ENCODE data around the gene TSPAN33.
"Not testable (repeated sequence)": the region's sequence is repeated elsewhere in the genome, so short reads cannot be mapped to it uniquely, and the experiment has no call there.

TSPAN33 gene

DNA sequence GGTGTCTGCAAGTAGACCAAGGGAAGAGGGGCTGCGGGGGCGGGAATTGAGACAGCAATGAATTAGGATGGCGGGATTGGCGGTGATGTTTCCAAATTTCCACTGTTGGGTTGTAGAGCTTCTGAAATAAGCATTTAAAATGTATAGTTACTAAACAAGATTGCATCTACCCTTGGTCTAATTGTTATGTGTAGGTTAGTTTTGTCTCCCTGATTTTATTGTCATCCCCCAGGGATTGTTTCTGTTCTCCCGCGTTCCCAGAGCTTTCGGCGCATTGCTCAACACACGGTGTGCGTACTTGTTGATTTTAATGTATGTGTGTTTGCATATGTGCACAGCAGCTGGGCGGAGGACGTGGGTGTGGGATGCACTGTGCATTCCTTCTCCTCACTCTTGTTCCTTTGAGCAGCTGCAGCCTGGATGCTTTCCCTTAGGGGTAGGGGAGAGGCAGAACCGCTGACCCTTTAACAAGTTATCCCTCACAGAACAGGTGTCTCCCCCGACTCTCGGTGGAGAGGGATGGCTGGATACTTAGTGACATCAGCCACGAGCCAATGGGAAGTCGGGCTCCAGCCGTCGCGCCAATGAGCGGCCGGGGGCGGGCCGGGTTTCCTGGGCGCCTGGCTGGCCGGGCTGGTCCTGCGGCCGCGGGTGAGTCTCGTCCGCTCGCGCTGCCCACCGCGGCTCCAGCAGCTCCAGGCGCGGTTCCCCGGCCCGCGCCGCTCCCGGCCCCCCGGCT, at the start of gene TSPAN33:
Gene TSPAN33, plus strand, starts transcription at position 613 of the 739 bp plus-strand sequence. CDS start 274 bp downstream, outside the sequence.
- peak; percentile 75 to 78 for DNase-seq

- no peak for DNase-seq
Observed at GRCh38 chr7:129095258-129095657, 49.2 kb upstream of the TSPAN33 start.

- no peak for DNase-seq
Observed at GRCh38 chr7:129098409-129099084, 46.0 kb upstream of the TSPAN33 start.

- no peak for DNase-seq
Observed at GRCh38 chr7:129100827-129101166, 43.7 kb upstream of the TSPAN33 start.

DNA sequence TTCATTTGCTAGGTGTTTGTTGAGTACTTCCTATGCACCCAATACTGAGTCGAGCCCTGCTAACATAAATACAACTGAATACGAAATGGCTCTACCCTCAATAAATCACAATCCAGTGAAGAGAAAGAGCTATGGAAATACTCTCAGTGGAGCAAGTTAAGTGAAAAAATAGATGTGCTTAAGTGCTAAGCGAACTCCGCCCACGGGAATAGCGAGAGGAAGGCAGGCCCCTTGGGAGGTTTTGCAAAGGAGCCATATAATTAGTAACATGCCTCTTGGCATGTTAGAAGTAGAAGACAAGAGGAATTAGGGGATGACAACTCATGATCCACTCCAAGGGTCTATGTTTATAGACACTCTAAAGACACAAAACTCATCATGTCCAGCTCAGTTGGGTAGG, 42.8 kb upstream of the TSPAN33 start:
- no peak for DNase-seq

- DNase-seq: no peak
Observed at GRCh38 chr7:129103561-129104324, 40.8 kb upstream of the TSPAN33 start.

DNA sequence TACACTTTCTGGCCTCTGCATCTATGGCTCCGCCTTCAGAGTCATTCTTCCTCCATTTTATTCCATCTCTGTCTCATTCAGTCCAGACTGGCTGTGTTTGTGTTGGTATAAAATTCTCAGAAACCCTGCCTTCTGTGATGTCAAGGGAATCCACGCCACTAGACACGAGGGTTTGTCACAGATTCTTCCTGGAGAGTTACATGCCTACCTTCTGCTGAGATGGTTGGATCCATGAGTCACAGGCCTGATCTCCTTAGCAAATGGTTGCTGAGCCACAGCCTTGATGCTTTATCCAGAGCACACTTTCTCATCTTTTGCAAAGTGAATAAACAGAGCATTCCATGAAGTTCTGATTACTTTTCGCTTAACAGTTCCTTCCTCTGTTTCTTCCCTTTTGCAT, 35.9 kb upstream of the TSPAN33 start:
- DNase-seq: no peak

DNA sequence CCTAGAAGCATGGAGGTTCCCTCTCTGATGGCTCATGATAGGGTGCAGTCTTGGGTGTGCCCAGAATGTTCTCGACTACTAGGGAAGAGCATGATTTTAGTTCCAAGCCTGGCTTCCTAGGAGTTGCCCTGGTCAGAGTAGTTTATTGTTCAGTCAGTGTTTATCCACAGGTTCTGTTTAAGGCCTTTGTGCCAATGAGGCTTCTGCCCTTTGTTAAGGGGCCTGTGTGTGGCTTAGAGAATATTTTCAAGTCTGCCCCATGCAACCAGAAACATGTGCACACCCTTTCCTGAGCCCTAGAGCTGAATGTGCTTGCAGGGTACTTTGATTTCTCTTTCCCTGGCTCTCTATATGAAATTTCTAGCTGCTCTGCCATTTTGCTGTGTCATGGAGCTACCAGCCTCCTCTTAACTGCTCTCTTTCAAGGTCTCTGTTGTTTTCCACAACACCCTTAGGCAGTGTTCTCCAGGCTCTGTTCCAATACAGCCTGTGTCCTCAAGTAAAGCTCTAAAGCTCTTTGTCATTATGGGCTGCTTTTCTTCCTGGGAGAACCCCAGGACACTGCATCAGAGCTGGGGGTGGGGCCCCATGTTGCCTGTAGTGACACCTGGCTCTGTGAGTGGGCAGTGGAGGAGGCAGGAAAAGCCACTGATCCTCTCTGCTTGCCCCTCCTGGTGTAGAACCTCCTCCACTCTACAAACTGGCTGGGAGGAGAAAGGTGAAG, 34.1 kb upstream of the TSPAN33 start:
- DNase-seq: no peak

DNA sequence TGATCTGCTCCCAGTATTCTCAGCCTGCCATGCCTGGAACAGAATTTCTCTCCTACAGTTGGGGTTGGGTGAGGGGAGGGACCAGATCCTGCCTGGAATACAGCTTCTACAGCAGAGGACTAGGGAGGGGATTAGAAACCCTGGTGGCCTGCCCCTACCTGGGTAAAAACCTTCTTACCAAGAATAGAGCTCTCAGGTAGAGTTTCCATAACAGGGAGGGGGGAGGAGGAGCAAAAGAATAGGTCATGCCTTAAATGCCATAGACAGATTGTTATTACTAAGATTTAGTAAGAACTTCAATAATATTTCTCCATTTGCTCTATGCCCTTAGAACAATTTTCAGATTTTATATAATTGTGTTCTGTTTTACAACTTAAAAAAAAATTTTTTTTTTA, 33.5 kb upstream of the TSPAN33 start:
- DNase-seq: no peak

DNA sequence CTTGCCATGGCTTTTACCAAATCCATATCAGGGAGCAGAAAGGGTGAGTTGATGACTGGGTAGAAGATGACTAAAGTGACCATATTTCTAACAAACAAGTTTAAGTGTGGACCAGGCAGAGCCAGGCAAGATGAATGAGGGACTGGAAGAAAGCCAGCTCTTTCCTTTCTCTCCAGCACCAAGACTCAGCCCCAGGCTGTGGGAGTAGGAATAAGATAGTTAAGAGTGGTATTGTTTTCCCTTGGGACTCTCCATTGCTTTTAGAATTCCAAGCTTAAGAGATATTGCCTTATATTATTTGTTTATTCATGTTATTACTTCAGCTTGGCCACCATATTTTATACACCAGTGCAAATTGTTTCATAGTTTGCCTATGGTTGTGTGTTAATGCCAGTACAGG, 28.8 kb upstream of the TSPAN33 start:
- no peak for DNase-seq

GRCh38 chr7:129118182-129118581, 26.3 kb upstream of the TSPAN33 start:
- no peak for DNase-seq

DNA sequence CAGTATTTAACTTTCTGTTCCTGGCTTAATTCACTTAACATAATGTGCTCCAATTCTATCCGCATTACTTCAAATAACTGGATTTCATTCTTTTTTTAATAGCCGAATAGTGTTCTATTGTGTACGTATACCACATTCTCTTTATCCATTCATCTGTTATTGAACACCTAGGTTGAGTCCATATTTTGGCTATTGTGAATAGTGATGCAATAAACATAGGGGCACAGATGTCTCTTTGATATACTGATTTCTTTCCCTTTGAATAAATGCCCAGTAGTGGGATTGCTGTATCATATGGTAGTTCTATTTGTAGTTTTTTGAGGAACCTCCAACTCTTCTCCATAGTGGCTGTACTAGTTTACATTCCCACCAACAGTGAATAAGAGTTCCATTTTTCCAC, 25.5 kb upstream of the TSPAN33 start:
- DNase-seq: no peak

DNA sequence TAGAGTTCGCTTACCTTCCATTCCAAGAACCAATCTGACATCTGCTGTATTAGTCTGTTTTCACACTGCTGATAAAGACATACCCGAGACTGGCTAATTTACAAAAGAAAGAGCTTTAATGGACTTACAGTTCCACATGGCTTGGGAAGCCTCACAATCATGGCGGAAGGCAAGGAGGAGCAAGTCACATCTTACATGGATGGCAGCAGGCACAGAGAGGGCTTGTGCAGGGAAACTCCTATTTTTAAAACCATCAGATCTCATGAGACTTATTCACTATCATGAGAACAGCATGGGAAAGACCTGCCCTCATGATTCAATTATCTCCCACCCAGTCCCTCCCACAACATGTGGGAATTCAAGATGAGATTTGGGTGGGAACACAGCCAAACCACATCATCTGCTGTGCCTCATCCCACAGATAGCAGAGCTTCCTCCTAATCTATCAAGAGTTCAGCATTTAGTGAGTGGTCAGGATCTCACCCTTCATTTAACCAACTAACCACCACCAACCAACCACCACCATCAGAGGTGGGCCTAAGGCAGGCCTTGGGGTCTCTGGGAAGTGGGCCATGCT, 22.9 kb upstream of the TSPAN33 start:
- not testable (repeated sequence) for DNase-seq

GRCh38 chr7:129122078-129122750, 22.3 kb upstream of the TSPAN33 start:
- DNase-seq: no peak

DNA sequence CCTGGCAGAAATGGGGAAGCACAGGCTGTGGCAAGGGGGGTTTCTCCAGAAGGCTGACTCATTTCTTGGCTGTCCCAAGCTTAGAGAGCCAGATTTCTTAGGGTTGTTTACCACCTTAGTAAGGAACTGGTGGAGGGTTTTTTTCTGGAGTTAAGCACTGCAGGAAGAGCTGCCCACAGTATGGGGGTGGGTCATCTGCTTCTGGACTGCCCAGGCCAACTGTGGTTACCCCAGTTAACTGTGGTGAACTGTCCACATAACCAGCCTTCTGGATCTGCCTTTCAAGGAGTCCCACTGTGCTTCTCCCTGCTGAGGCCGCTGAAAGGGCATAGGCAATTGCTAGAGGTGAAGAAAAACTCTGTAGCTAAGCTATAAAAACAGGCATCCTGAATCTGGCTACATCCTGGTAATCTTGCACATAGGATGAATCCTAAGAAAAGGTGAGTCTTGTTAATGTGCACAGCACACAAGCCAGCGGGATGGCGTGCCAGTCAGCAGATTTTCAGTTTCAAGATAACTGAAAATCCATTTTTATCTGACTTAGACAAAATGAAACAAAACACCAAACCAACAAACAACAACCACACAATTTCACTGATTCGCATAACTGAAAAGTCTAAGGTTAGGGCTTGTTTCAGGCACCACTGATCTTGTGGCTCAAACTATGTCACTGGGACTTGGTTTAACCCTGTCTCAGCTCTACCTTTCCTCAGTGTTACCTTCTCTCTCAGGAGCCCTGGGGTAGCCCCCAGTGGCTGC, 21.6 kb upstream of the TSPAN33 start:
- peak; percentile 43 to 49 for DNase-seq

DNA sequence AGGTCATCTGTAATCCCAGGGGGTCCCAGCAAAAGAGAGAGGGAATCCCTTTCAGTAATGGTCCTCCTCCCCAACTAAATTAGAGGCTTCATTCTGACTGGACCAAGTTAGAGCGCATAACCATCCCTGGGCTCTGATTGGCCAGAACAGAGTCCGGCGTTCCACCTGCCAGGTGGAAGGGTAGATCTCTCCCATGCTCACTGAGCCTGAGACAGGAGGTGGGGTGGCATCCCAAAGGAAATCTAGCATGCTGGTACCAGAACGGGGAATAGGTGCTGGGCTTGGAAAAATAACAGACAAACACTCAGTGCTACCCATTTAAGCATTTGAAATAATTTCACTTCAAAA, 21.0 kb upstream of the TSPAN33 start:
- DNase-seq: no peak

DNA sequence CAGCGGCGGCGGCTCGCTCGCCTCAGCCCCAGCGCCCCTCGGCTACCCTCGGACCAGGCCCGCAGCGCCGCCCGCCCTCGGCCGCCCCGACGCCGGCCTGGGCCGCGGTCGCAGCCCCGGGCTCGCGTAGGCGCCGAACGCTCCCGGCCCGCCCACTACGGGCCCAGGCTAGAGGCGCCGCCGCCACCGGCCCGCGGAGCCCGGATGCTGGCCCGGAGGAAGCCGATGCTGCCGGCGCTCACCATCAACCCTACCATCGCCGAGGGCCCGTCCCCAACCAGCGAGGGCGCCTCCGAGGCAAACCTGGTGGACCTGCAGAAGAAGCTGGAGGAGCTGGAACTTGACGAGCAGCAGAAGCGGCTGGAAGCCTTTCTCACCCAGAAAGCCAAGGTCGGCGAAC, 18.2 kb upstream of the TSPAN33 start:
- no peak for DNase-seq

GRCh38 chr7:129127154-129127553, 17.4 kb upstream of the TSPAN33 start:
- no peak for DNase-seq

DNA sequence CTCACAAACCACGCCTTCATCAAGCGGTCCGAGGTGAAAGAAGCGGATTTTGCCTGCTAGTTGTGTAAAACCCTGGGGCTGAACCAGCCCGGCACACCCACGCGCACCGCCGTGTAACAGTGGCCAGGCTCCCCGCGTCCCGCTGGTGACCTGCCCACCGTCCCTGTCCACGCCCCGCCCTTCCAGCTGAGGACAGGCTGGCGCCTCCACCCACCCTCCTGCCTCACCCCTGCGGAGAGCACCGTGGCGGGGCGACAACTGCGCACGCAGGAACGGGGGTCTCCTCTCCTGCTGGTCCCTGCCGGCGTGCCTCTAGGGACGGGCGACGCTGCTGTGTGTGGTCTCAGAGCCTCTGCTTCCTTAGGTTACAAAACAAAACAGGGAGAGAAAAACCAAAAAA, 16.9 kb upstream of the TSPAN33 start:
- DNase-seq: no peak

- DNase-seq: no peak
Observed at GRCh38 chr7:129134356-129134987, 10.0 kb upstream of the TSPAN33 start.
